Activated CD8-positive, alpha-beta memory T cell treated with anti-CD3 and anti-CD28 coated beads, Interleukin-2, amount 50 U/mL, for 24 hours (primary cell): ENCODE results near the gene IRF5.

Experiments used
- DNase-seq: peaks from one replicate; pipeline ENCODE4 v3.0.0-alpha.2; 2020; ENCODE audit errors: extremely low read depth

IRF5 gene

GRCh38 chr7:128920913-128921582 is 16.7 kb upstream of the IRF5 start:
- no peak for DNase-seq

- DNase-seq, result no peak
Measured at GRCh38 chr7:128921866-128922440, 15.8 kb upstream of the IRF5 start.

GRCh38 chr7:128922496-128923410 is 15.0 kb upstream of the IRF5 start:
- DNase-seq, result no peak

GRCh38 chr7:128923411-128923800 is 14.3 kb upstream of the IRF5 start:
- no peak for DNase-seq

- DNase-seq, result no peak
Measured at GRCh38 chr7:128924707-128925588, 12.8 kb upstream of the IRF5 start.

GRCh38 chr7:128928159-128928813 is 9.4 kb upstream of the IRF5 start:
- DNase-seq, result no peak

- no peak for DNase-seq
Measured at GRCh38 chr7:128928882-128929788, 8.6 kb upstream of the IRF5 start.

GRCh38 chr7:128931190-128931798 is 6.4 kb upstream of the IRF5 start:
- no peak for DNase-seq

- DNase-seq, result no peak
Measured at GRCh38 chr7:128931965-128932861, 5.5 kb upstream of the IRF5 start.

GRCh38 chr7:128932862-128933179 is 4.9 kb upstream of the IRF5 start:
- no peak for DNase-seq

- peak; percentile 5 for DNase-seq
Measured at GRCh38 chr7:128933180-128933891, 4.4 kb upstream of the IRF5 start.

- DNase-seq, result no peak
Measured at GRCh38 chr7:128934361-128935341, 3.1 kb upstream of the IRF5 start.

GRCh38 chr7:128935342-128935730 is 2.4 kb upstream of the IRF5 start:
- no peak for DNase-seq

GRCh38 chr7:128936798-128937197 is 929 bp upstream of the IRF5 start:
- no peak for DNase-seq

GRCh38 chr7:128937271-128937646 is 468 bp upstream of the IRF5 start:
- DNase-seq, result no peak

- no peak for DNase-seq
Measured at GRCh38 chr7:128938544-128939074, 882 bp downstream of the IRF5 start.
